Right ventricle myocardium superior (tissue), 1 donor: ENCODE data around the gene NCL. TPM values are rescaled to one million over a fixed set of nuclear protein-coding genes. Genes with fewer than 3 reads are reported as not detected.
A peak's percentile ranks its signal among the peaks of the same experiment; 100 is the strongest.
"Not testable (repeated sequence)": the region's sequence is repeated elsewhere in the genome, so short reads cannot be mapped to it uniquely, and the experiment has no call there.

Experiments
- ATAC-seq: fragments of 200-7000 bp; cut with Tn5 transposase; one replicate; pipeline ENCODE4 v1.9.1; 2020; ENCODE audit warnings: mild to moderate bottlenecking; ENCODE audit not compliant: poor library complexity
- DNase-seq: peaks from one replicate; pipeline ENCODE4 v3.0.0-alpha.2; 2020
- intact Hi-C: fragments of 100-400 bp; cut with DNase I; formaldehyde crosslinking; loops from one replicate; pipeline ENCODE4 v1.11.2; 2022
- total RNA-seq: library from RNA; stranded (reverse); fragmentation: NEBNext Ultra II Directional; extraction: Animal tissue kit (Norgen Biotek cat#: 25700); gene quantifications from one replicate; pipeline ENCODE4 v1.2.1, GENCODE V29; 2021
- donor health status: DM: no; HTN: yes; CAD: no; lungs with severe emphysema.

NCL gene
- total RNA-seq, 1 donor from 2014 or later, result 190 TPM

GRCh38 chr2:231452799-231453508 is 11.3 kb downstream of the NCL start:
- peak; percentile 27 for ATAC-seq
- no peak for DNase-seq
- intact Hi-C loops, result loop anchor here (5.0 kb wide), 2 partner anchors 226 to 351 kb away; no protein-coding TSS in a partner anchor

- intact Hi-C loops, result loop anchor here (5.0 kb wide), 2 partner anchors 223 to 348 kb away; no protein-coding TSS in a partner anchor
- no peak for ATAC-seq
- no peak for DNase-seq
Measured at GRCh38 chr2:231450548-231450989, 13.7 kb downstream of the NCL start.

GRCh38 chr2:231449503-231450054 is 14.7 kb downstream of the NCL start:
- DNase-seq (no peak), ATAC-seq (no peak)
- intact Hi-C loops, result loop anchor here (5.0 kb wide), 2 partner anchors 222 to 347 kb away; no protein-coding TSS in a partner anchor

- intact Hi-C loops, result no loop called here
- DNase-seq (no peak), ATAC-seq (no peak)
Measured at GRCh38 chr2:231436957-231437356, 27.3 kb downstream of the NCL start.

- intact Hi-C loops, result no loop called here
- ATAC-seq (no peak), DNase-seq (no peak)
Measured at GRCh38 chr2:231433990-231434389, 30.3 kb downstream of the NCL start.

GRCh38 chr2:231431606-231432005 is 32.7 kb downstream of the NCL start:
- intact Hi-C loops, result no loop called here
- DNase-seq, result no peak
- ATAC-seq, result no peak

GRCh38 chr2:231430437-231430836 is 33.8 kb downstream of the NCL start:
- ATAC-seq, DNase-seq, intact Hi-C loops: not testable (repeated sequence)

- ATAC-seq, result no peak
Measured at GRCh38 chr2:231429901-231430300, 34.4 kb downstream of the NCL start.

GRCh38 chr2:231429152-231429551 is 35.1 kb downstream of the NCL start:
- intact Hi-C loops, result no loop called here
- DNase-seq (no peak), ATAC-seq (no peak)

More at GRCh38 chr2:231429901-231430300, 34.4 kb downstream of the NCL start:
- DNase-seq, result no peak
- intact Hi-C loops, result no loop called here

GRCh38 chr2:231427116-231427515 is 37.2 kb downstream of the NCL start:
- ATAC-seq, result no peak
- intact Hi-C loops, result no loop called here

GRCh38 chr2:231425811-231426703 is 38.2 kb downstream of the NCL start:
- ATAC-seq, result no peak
- DNase-seq, result no peak
- intact Hi-C loops, result no loop called here

More at GRCh38 chr2:231427116-231427515, 37.2 kb downstream of the NCL start:
- DNase-seq, result no peak

- ATAC-seq (no peak), DNase-seq (no peak)
- intact Hi-C loops, result no loop called here
Measured at GRCh38 chr2:231425291-231425810, 38.9 kb downstream of the NCL start.

GRCh38 chr2:231423176-231423575 is 41.1 kb downstream of the NCL start:
- no peak for ATAC-seq
- intact Hi-C loops, result no loop called here

GRCh38 chr2:231422056-231422455 is 42.2 kb downstream of the NCL start:
- no peak for DNase-seq
- intact Hi-C loops, result no loop called here
- ATAC-seq, result no peak

More at GRCh38 chr2:231423176-231423575, 41.1 kb downstream of the NCL start:
- DNase-seq, result no peak

- intact Hi-C loops, result no loop called here
- ATAC-seq (no peak), DNase-seq (no peak)
Measured at GRCh38 chr2:231421051-231421580, 43.2 kb downstream of the NCL start.

GRCh38 chr2:231418820-231419640 is 45.3 kb downstream of the NCL start:
- no peak for DNase-seq
- intact Hi-C loops, result loop anchor here (5.0 kb wide), 1 partner anchor 177 kb away; no protein-coding TSS in a partner anchor
- no peak for ATAC-seq

GRCh38 chr2:231415029-231415428 is 49.3 kb downstream of the NCL start:
- no peak for ATAC-seq
- DNase-seq, result no peak
- intact Hi-C loops, result loop anchor here (5.0 kb wide), 1 partner anchor 173 kb away; no protein-coding TSS in a partner anchor
